T-helper 9 cell (primary cell): ENCODE data around the gene TOX3.

Experiments used
- DNase-seq: peaks from one replicate; pipeline ENCODE4 v3.0.0-alpha.2; 2020

TOX3 gene

DNA sequence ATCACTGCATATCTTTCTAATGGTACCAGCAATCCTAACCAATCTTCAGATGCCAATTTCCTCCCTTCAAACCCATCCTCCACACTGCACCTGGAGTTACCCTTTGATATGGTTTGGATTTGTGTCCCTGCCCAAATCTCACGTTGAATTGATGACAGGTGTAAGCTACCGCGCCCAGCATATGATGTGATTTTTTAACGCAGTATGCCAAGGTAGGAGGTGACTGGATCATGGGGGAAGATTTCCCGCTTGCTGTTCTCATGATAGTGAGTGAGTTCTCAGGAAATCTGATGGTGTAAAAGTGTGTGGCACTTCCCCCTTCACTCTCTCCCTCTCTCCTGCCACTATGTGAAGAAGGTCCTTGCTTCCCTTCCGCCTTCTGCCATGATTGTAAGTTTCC is 57.0 kb downstream of the TOX3 start:
- no peak for DNase-seq

DNA sequence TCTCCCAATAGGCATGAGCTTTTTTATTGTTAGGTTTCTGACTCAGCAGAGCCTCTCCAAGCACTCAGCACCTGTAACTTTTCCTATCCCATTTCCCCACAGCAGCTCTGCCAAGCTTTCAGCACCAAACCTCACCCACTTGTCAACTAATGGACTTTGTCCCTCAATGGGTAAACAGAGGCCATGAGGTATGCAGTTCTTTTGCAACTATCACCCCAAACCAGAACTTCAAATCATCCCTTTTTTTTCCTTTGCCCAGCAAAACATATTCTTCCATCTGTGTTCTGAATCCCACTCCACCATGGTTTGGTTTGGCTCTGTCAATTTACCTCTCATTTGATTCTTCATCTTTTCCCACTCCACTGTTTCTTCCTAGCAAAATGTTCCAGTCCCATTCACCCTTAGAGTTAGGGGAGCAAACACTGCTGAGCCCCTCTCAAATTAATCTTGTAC is 58.1 kb downstream of the TOX3 start:
- DNase-seq = no peak

DNA sequence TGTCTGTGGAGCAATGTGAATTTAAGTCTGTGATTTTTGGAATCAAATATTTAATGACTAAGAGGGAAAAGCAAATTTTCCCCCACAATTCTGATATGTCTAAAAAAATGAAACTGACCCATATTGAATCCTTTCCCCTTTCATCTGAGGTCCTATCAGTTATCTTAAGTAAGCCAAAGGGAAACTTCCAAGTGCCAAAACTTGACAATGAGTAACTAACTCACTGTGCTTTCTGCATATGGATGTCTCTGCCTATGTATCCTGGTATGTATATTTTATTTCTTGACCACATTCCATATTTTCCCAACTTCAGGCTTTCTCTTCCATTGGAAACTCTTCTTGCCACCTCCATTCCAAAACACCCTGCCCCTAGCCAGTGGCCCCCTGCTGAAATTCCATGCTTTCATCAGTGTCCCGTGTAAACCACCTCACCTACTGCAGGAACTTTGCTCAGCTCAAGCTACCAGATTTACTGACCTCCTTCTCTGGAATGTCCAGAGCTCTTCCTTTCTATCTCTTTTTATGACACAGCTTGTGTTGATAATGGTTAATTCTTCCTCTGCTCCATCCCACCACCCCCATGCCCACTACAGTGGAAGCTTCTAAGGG is 59.0 kb downstream of the TOX3 start:
- DNase-seq = no peak

- no peak for DNase-seq
Observed at GRCh38 chr16:52480237-52480636, 66.7 kb downstream of the TOX3 start.

DNA sequence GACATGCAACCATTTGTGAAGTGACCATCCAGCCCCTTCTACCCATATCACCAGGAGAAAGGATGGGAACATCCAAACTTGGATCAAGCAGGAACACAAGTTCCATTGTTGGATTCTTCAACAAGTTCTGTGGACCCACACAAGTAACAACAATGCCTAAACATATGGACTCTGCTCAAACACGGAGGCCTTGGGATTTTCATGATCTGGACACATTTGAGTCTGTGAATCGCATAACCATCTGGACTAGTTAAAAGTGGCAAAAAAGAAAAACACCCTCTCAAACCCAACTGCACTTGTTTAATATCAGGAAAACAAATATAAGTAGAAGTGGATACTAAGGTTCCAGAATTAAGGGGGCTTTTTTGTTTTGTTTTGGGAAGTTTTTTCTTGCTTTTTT is 70.8 kb downstream of the TOX3 start:
- no peak for DNase-seq

- DNase-seq = no peak
Observed at GRCh38 chr16:52474679-52475078, 72.3 kb downstream of the TOX3 start.

DNA sequence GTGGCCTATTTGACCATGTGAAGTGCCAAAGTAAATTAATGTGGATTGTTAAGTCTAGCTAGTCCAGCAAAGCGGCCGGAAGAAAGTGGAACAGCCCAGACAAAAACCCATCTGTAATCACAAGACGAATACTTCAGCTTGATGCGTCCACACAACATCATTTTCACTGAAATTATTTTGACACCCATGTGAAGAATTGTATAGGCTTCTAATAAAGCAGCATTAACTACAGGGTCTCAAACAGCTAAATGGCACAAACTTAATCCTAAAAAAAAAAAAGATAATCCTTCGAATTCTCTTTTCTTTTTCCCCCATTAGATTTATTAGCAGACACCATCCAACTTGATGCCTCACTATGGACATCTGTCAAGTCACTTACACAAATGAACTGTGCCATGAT is 73.8 kb downstream of the TOX3 start:
- no peak for DNase-seq

DNA sequence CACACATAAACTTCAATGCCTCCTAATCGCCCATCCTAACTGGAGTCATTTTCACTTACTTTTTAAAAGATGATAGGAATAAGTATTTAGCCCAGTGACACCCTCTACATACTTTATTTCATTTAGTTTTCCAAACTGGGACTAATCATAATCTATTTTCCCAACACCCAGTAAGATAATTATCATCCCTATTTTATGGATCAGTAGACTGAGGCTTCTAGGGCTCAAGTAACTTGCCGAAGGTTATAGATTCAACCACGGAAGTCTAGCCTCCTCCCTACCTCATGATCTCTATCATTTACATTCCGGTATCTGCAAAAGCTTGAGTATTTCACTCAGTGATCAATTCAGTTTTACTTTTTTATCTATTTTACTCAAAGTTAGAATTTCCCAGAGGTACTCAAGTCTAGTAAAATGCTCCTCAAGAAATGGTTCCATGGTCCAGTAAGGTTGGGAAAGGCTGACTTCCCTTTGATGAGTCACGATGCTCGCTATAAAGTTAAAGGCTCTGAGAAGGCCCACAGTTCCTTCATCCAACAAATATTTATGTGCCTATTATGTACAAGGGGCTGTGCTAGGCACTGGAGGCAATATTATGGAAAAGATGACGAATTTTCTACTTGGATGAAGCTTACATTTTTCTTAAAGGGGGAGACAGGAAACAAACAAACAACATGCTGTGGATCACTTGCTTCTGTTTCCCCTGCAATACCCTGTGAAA is 75.1 kb downstream of the TOX3 start:
- no peak for DNase-seq

- no peak for DNase-seq
Observed at GRCh38 chr16:52470585-52470984, 76.4 kb downstream of the TOX3 start.

GRCh38 chr16:52469775-52470174 is 77.2 kb downstream of the TOX3 start:
- DNase-seq = no peak

DNA sequence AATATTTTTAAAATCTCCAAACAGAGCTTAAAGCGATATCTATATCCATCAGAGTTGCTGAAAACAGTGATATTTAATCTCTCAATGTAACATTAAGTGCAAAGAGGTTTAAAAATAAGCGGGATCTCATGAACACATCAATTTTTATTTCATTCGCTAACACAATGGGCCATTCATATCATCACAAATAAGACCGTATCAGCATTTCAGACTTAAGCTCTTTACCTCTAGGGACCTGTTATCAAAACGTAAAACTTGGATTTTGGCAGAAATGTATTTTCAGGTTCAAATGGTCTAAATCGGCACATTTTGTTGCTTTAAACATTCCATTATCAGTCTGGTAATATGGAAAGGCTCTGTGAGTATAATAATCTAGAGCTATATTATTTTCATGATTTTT is 77.9 kb downstream of the TOX3 start:
- no peak for DNase-seq

- no peak for DNase-seq
Observed at GRCh38 chr16:52467753-52468152, 79.2 kb downstream of the TOX3 start.

DNA sequence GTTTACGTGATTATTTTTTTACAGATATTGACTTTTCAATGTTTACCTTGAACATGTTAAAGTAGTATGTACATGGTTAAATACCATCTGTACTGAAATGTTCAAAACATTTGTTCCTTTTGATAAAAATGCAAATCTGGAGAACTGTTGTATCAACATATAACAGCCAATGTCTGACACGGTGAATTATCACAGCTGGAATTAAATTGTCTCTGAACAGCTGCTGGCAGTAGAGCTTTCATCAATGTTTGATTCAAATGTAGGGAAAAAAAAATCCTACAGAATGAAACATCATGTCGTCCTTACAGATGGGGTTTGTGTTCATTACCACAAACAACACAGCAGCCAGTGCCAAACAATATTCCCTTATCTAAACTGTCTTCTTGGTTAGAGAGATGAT is 79.9 kb downstream of the TOX3 start:
- DNase-seq = no peak

GRCh38 chr16:52465711-52466267 is 81.2 kb downstream of the TOX3 start:
- no peak for DNase-seq

DNA sequence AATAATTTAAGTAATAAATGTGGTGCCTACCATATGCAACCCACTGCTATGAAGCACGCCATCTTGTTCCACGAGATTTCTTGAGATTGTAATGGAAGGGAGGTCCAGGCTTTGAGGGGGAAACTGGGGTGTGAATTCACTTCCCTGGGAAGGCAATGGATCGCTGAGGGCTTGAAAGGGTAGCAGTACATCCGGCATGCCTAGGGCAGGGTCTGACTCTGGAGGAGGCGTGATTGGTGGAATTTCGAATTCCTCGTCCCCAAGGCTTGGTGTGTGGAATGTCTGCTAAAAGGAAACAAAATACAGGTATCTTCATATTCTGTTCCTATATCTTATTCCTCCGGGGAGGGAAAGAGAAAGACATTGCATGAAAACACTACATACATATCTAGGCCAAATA is 83.0 kb downstream of the TOX3 start:
- DNase-seq = no peak

DNA sequence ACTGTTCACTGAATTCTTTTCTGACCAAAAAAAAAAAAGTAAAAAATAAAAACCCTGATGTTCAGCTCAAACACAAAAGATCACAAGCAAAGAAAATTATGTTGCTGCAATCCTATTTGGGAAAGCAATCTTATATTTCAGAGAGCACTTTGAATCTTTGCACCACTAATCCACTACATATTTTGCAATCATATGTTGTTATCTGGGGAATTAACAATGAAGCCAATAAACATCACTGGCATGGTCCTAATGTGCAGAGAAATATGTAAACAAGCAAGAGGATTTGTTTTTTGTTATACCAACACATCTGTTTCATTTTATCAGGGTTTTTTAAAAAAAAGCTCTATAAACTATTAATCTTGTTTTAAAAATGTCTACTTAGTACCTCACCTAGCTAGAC is 84.1 kb downstream of the TOX3 start:
- no peak for DNase-seq

- no peak for DNase-seq
Observed at GRCh38 chr16:52460639-52461178, 86.2 kb downstream of the TOX3 start.

DNA sequence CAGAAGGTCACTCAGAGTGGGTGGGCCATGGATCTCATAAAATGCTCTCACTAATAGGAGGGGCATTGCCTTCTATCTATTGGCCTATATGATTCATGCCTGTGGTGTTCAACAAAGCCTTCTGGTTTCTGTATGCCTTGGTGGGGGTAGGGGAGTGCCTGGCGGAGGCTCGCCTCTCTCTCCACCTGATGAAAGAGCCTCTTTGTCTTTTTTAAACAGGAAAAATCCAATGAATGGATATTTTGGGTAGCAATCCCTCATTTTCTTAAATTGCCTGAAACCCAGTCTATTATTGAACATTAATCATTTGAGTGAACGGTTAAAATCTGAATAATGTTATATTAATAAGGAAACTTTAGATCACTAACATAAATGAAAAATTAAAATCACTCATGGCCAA is 90.6 kb downstream of the TOX3 start:
- DNase-seq = no peak

DNA sequence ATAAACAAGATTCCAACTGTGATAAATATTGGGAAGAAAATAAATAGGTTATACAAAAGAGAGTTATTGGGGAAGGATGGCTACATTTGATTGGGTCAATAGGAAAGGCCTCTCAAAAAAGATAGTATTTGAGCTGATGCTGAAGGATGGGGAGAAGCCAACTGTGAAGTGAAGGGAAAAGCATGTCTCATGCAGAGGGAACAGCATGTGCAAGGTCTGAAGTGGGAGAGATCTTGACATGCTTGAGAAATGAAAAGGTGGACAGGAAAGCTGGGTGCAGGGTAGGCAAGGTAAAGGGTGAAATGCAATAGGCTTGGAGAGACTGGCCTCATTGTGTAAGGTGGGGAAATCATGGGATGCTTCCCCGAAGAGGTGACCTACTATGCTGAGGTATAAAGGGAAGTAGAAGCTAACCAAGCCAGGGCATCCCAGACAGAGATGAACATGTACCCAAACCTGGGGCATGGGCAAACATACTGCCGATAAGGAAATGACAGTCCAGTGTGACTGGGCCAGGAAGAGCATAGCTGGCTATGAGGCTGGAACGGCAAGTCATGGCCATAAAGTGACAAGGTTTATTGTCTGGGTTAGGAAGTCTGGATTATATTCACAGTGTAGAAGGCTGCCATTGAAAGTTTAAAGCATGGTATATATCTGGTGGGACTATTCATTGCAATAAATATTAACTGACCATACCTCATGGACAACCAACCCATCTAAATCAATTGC is 91.2 kb downstream of the TOX3 start:
- no peak for DNase-seq

GRCh38 chr16:52453644-52454043 is 93.3 kb downstream of the TOX3 start:
- DNase-seq = no peak

DNA sequence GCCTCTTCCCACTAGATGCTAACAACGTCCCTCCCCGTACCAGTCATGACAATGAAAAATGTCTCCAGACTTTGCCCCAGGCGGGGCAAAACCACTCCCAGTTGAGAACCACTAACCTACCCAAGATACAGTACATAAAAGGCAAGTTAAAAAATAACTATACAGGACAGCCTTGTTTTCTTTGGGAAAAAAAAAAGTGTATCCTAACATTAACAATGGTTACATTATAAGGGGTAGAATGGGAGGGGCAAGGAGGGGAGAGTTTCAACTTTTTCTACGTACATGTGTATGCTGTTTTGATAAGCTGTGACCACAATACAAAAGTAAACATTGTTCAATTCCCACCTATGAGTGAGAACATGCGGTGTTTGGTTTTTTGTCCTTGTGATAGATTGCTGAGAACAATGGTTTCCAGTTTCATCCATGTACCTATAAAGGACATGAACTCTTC is 94.9 kb downstream of the TOX3 start:
- DNase-seq = no peak

GRCh38 chr16:52450916-52451315 is 96.0 kb downstream of the TOX3 start:
- DNase-seq = no peak

DNA sequence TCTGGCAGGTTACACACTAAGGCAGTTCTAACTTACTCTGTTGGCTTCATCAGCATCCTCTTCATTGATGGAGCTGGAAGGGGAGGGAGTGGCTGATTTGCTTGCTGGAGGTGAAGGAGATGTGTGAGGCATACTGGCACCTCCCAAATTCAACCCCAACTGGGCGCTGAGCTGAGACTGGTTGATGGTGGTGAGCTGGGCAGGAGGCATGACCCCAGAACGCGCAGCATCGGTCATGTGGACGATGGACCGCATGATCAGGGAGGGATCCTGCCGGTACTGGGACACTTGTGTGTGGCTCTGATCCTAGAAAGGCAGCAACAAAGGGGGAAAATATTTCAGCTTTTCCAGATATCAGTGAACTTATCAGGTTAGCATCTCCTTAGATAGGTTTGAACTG is 96.7 kb downstream of the TOX3 start:
- no peak for DNase-seq
